Central memory CD8-positive, alpha-beta T cell (primary cell): ENCODE measurements around the gene CFAP61.
A peak's percentile ranks its signal among the peaks of the same experiment; 100 is the strongest.

ENCODE experiments used
- ATAC-seq: fragments of 150-1000 bp; cut with Tn5 transposase; replicated peaks from 2 replicates; pipeline ENCODE4 v1.10.0; 2022; ENCODE audit warnings: mild to moderate bottlenecking, moderate FRiP score, moderate number of reproducible peaks; ENCODE audit not compliant: poor library complexity, severe bottlenecking; ENCODE audit errors: extremely low read depth
- DNase-seq, 2 donors: peaks; one replicate each; pipeline ENCODE4 v3.0.0; 2021; ENCODE audit warnings: low spot score in 2 of 2
- H3K27ac Mint-ChIP-seq: one replicate; pipeline ENCODE4 v1.8.0; 2022; ENCODE audit warnings: low read depth, mild to moderate bottlenecking, moderate library complexity, mixed read lengths
- H3K27me3 Mint-ChIP-seq: one replicate; pipeline ENCODE4 v1.8.0; 2022; ENCODE audit warnings: mixed read lengths
- H3K36me3 Mint-ChIP-seq: one replicate; pipeline ENCODE4 v1.8.0; 2022; ENCODE audit warnings: mild to moderate bottlenecking, moderate library complexity, mixed read lengths; ENCODE audit not compliant: insufficient read depth
- H3K4me1 Mint-ChIP-seq: one replicate; pipeline ENCODE4 v1.8.0; 2022; ENCODE audit warnings: mixed read lengths
- H3K4me3 Mint-ChIP-seq: one replicate; pipeline ENCODE4 v1.8.0; 2022; ENCODE audit warnings: mild to moderate bottlenecking, moderate library complexity, mixed read lengths
- H3K9me3 Mint-ChIP-seq: one replicate; pipeline ENCODE4 v1.8.0; 2022; ENCODE audit warnings: mixed read lengths

The CFAP61 gene

DNA sequence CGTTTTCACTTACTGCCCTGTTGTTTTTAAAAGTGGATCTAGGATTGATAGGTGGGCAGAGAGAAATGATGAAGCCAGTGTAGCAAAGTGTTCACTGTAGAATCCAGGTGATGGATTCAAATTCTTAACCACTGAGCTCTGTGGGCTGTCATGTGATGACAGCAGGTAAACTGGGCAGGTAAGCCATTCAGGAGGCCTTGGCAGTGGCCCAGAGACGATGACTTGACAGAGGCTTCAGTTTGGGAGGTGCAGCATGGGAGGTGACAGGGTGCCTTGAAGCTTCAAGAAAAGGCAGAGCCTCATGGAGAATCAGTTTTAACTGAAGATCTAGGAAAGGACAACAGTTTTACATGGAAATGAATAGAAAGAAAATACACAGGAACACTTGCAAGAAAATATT, 33.2 kb upstream of the CFAP61 start:
- Mint-ChIP-seq H3K9me3 (no peaks in the 10 kb centered on the region), H3K4me1 (peaks cover 51% of the 10 kb centered on the region), H3K27ac (peak overlapping the region; percentile 97), H3K27me3 (no peaks in the 10 kb centered on the region), H3K4me3 (peak overlapping the region; percentile 90), H3K36me3 (peaks cover 19% of the 10 kb centered on the region)
- ATAC-seq (no peak), DNase-seq (no peak)

DNA sequence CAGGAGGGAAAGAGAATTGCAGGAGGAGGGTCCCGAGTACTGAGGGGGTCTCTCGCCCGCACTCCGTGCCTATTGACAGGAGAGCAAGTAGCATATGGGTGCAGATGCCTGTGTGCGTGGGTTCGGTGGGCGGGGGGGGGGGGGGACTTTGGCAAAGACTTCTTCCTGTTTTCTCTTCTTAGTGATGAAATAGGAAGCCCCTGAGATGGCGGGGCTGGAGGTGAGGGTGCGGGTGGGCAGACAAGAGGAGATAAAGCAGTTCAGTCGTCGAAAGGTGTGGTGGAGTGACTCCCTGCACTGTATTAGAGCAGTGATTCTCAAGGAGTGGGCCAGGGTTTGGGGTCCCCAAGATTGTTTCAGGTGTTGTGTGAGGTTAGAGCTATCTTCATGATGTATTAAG, 31.4 kb upstream of the CFAP61 start:
- no peaks in the 10 kb centered on the region for H3K9me3 Mint-ChIP-seq
- no peak for ATAC-seq
- H3K27me3 Mint-ChIP-seq = no peaks in the 10 kb centered on the region
- peak overlapping the region; percentile 44 for H3K27ac Mint-ChIP-seq
- H3K36me3 Mint-ChIP-seq = peaks cover 19% of the 10 kb centered on the region
- peaks cover 64% of the 10 kb centered on the region for H3K4me1 Mint-ChIP-seq
- no peak for DNase-seq
- H3K4me3 Mint-ChIP-seq = peak overlapping the region; percentile 4

DNA sequence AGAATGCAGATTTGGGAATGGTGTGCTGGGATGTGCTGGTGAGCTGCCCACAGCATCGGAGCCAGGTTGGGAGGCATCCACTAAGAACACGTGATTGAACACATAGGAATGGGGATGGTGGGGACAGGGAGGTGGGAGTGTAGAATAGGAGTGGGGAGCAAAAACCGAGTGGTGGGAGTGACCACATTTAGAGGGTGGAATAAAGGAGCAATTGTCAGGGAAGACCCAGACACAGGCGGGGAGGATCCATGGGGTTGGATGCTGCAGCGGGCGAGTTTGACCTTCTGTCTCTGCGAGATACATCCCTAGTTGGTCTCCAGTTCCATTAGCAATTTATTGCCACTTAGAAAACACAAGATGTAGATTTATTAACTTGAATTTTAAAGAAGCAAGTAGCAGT, 30.5 kb upstream of the CFAP61 start:
- H3K27me3 Mint-ChIP-seq = no peaks in the 10 kb centered on the region
- no peak for DNase-seq
- ATAC-seq = no peak
- H3K27ac Mint-ChIP-seq = peak overlapping the region; percentile 44
- peaks cover 21% of the 10 kb centered on the region for H3K36me3 Mint-ChIP-seq
- no peak overlapping the region for H3K4me3 Mint-ChIP-seq
- H3K4me1 Mint-ChIP-seq = peaks cover 62% of the 10 kb centered on the region
- H3K9me3 Mint-ChIP-seq = no peaks in the 10 kb centered on the region

DNA sequence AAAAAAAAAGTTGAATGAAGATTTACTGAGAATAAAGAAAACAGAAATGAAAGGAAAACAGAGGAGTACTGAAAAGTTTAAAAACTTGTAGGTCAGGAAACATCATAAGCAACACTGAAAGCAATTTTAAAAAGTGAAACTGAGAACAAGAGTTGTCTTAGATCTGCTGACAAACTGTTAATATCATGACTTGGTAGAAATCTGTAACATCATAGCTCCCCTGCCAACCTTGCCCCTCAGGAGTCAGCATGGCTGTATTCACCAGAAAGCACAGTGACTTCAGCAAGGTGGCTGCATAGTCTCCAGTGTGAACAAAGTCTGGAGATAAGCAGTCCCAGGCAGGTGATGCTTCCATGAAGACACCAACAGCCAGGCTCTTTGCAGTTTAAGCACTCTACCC, 29.8 kb upstream of the CFAP61 start:
- H3K36me3 Mint-ChIP-seq = peaks cover 19% of the 10 kb centered on the region
- DNase-seq (no peak), ATAC-seq (no peak)
- no peak overlapping the region for H3K27ac Mint-ChIP-seq
- peaks cover 58% of the 10 kb centered on the region for H3K4me1 Mint-ChIP-seq
- H3K27me3 Mint-ChIP-seq = no peaks in the 10 kb centered on the region
- no peaks in the 10 kb centered on the region for H3K9me3 Mint-ChIP-seq
- H3K4me3 Mint-ChIP-seq = no peak overlapping the region

DNA sequence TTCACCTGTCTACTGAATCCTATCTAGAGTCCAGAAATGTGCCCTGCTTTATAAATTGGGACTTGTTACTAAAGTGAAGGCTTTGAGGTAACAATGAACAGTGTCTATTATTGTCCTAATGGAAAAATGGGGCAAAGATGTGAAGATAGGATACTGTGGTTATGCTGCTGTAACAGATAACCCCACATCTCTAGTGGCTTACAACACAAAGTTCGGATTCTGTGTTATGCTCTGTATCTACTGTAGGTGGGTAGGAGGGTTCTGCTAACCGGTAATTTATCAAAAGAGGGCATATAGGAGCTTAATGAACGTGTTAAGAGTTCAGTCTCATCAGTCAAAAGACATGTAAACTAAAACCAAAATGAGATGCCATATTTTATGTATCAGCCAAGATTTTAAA, 28.9 kb upstream of the CFAP61 start:
- no peaks in the 10 kb centered on the region for H3K9me3 Mint-ChIP-seq
- peaks cover 19% of the 10 kb centered on the region for H3K36me3 Mint-ChIP-seq

DNA sequence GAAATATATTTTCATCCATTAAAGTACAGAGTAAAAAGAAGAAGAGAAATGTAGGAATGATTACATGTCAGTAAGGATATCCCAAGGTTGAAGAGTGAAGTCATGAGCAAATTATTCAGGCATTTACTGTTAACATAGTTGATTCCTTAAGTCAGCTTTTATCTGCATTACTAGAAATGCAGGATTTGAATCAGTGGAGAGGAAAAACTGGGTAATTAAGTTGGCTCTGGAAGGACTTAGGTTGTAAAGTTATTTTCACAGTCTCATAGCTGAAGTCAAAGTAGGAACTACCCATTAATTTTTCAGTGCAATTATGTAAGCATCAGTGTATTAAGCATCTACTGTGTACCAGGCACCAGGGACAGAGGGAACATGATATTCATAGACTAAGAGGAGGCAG, 27.4 kb upstream of the CFAP61 start:
- Mint-ChIP-seq H3K4me3 (no peak overlapping the region), H3K27ac (peak overlapping the region; percentile 64), H3K36me3 (peaks cover 15% of the 10 kb centered on the region), H3K4me1 (peaks cover 39% of the 10 kb centered on the region), H3K27me3 (no peaks in the 10 kb centered on the region), H3K9me3 (no peaks in the 10 kb centered on the region)
- ATAC-seq = no peak
- DNase-seq = no peak

More for the DNA sequence above, 28.9 kb upstream of the CFAP61 start:
- ATAC-seq (no peak), DNase-seq (no peak)
- H3K4me1 Mint-ChIP-seq = peaks cover 50% of the 10 kb centered on the region
- no peaks in the 10 kb centered on the region for H3K27me3 Mint-ChIP-seq
- H3K4me3 Mint-ChIP-seq = no peak overlapping the region
- no peak overlapping the region for H3K27ac Mint-ChIP-seq

DNA sequence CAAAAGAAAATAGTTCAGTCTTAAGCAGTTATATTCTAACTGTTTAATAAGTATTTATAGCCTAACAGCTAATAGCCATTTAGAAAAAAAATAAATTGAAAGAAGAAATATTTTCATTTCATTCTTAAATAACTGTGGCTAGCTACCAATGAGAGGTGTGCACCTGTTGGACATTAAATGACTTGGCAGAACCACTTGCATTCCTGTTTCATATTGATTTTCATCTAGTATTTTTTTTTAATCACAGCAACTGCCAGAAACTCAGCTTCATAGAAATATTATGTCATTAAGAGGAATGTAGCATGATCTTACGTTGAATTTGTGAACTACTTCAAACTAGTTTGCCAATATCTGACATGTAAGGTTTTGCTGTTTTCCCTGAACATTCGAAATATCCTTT, 25.0 kb upstream of the CFAP61 start:
- ATAC-seq (no peak), DNase-seq (no peak)
- no peaks in the 10 kb centered on the region for H3K9me3 Mint-ChIP-seq
- no peaks in the 10 kb centered on the region for H3K27me3 Mint-ChIP-seq
- no peak overlapping the region for H3K27ac Mint-ChIP-seq
- H3K36me3 Mint-ChIP-seq = peaks cover 19% of the 10 kb centered on the region
- no peak overlapping the region for H3K4me3 Mint-ChIP-seq
- peaks cover 17% of the 10 kb centered on the region for H3K4me1 Mint-ChIP-seq

DNA sequence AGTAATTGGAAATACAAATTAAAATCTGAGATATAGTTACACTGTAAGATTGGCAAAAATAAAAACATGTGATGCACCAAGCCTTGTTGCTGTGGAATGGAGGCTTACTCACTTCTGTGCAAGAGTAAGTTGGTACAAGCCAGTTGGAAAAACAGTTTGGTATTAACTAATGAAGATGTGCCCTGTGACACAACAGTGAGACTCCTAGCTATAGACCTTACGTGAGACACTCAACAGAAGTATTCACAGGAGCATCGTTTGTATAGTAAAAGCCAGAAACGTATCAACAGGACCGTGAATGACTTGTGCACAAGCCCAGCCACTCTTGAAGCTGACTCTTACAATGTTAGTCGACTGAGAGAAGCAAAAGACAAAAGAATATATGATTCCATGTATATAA, 20.5 kb upstream of the CFAP61 start:
- no peak overlapping the region for H3K27ac Mint-ChIP-seq

DNA sequence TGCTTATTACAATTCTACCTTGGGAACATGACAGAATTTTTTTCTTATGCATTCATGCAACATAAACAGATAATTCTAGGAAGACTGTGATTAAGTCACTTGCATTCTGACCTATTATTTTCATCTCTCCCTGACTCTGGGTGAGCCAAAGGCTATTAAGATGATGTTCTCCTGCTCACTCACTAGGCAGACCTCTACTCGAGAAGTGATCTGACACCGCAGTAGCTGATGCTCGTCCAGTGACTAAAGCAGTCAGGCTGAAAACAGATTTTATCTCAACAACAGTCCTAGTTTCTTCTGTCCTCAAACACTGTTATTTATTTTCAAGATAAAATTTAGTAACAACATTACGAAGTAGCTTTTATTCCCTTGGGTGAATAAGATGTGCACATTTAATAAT, 17.8 kb upstream of the CFAP61 start:
- H3K36me3 Mint-ChIP-seq = peaks cover 65% of the 10 kb centered on the region
- peaks cover 8% of the 10 kb centered on the region for H3K4me1 Mint-ChIP-seq
- H3K27ac Mint-ChIP-seq = no peak overlapping the region
- H3K4me3 Mint-ChIP-seq = no peak overlapping the region
- DNase-seq = no peak
- no peaks in the 10 kb centered on the region for H3K27me3 Mint-ChIP-seq
- H3K9me3 Mint-ChIP-seq = no peaks in the 10 kb centered on the region
- ATAC-seq = no peak

More for the DNA sequence above, 20.5 kb upstream of the CFAP61 start:
- peaks cover 45% of the 10 kb centered on the region for H3K36me3 Mint-ChIP-seq
- DNase-seq = no peak
- peaks cover 2% of the 10 kb centered on the region for H3K4me1 Mint-ChIP-seq
- no peak overlapping the region for H3K4me3 Mint-ChIP-seq
- no peaks in the 10 kb centered on the region for H3K27me3 Mint-ChIP-seq
- no peaks in the 10 kb centered on the region for H3K9me3 Mint-ChIP-seq
- no peak for ATAC-seq

DNA sequence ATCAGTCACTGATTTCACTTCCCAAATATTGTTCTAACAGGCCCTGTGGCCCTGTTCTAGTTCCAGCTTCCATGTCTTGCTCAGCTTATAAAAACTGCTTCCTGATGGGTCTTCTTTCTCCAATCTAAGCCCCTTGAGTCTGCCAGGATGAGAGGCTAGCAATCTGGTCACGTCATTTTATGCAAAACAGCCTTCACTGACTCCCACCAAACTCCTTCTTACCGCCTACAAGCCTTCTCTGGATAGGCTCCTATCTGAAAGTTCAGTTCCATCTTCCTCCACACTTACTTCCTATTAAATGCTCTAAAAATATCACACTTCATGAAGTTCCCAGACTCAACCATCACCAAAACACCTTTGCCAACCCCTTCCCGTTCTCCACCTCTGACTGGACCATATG, 15.6 kb upstream of the CFAP61 start:
- Mint-ChIP-seq H3K9me3 (no peaks in the 10 kb centered on the region), H3K36me3 (peaks cover 74% of the 10 kb centered on the region), H3K27me3 (no peaks in the 10 kb centered on the region), H3K4me1 (peaks cover 8% of the 10 kb centered on the region), H3K4me3 (no peak overlapping the region), H3K27ac (no peak overlapping the region)
- no peak for ATAC-seq
- no peak for DNase-seq

DNA sequence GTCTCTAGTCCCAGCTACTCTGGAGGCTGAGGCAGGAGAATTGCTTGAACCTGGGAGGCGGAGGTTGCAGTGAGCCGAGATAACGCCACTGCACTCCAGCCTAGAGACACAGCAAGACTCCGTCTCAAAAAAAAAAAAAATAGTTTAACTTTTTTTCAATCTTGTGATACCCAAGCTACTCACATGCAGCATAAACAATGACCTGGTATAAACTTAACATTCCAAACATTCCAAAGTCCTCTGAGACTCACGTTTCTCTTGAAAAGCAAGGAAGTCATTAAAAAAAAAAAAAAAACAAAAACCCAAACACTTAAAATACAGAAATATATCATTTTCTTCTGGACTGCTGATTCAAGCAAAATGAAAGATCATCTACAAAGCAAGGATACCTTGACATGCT, 14.4 kb upstream of the CFAP61 start:
- Mint-ChIP-seq H3K27me3 (no peaks in the 10 kb centered on the region), H3K36me3 (peaks cover 82% of the 10 kb centered on the region), H3K4me3 (no peak overlapping the region), H3K4me1 (peaks cover 8% of the 10 kb centered on the region), H3K9me3 (no peaks in the 10 kb centered on the region), H3K27ac (no peak overlapping the region)
- no peak for DNase-seq
- no peak for ATAC-seq

DNA sequence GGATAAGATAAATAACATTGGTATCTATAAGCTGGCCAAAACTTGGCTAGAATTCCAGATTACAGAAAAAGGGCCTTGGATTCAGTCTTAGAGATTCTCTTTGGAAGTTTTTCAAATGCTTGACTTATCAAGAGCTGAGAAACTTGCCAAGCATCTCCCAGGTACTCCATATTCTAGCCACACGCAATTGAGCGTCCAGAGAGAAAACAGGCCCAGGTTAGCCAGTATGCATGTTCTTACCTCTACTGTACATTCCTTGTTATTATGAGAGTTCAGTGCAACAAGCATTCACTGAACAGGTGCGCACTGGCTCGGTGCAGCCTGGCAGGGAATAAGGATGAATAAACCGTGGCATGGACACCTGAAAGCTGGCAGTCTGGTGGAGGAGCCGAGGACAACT, 13.7 kb upstream of the CFAP61 start:
- H3K27ac Mint-ChIP-seq = no peak overlapping the region
- DNase-seq = no peak

DNA sequence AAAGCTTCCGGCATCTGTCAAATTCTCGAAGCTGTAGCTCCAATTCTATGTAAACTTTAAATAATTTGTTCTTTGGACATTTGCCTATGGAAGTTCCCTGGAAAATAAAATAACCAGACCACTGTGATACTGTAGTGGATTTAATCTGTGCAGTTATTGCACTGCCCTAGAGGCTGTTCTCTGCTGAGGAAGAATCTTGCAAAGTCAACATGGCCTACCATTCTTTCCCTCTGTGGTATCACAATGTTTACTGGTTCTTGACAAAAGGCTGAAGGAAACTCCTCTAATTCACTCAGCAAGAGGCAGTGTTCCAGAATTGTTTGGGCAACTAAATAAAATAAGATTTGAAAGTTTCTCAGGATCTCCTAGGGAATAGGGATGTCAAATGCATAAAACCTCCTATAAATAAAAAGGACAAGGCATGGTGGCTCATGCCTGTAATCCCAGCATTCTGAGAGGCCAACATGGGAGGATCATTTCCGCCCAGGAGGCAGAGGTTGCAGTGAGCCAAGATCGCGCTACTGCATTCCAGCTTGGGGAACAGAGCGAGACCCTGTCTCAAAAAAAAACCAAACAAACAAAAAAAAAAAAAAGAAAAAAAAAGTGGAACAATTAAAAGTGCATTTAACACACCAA, 12.5 kb upstream of the CFAP61 start:
- H3K36me3 Mint-ChIP-seq = peaks cover 87% of the 10 kb centered on the region
- ATAC-seq = no peak
- H3K9me3 Mint-ChIP-seq = no peaks in the 10 kb centered on the region
- no peak overlapping the region for H3K27ac Mint-ChIP-seq
- H3K27me3 Mint-ChIP-seq = no peaks in the 10 kb centered on the region
- peaks cover 14% of the 10 kb centered on the region for H3K4me1 Mint-ChIP-seq
- no peak for DNase-seq
- H3K4me3 Mint-ChIP-seq = no peak overlapping the region

More for the DNA sequence above, 13.7 kb upstream of the CFAP61 start:
- Mint-ChIP-seq H3K27me3 (no peaks in the 10 kb centered on the region), H3K4me3 (no peak overlapping the region), H3K9me3 (no peaks in the 10 kb centered on the region), H3K4me1 (peaks cover 8% of the 10 kb centered on the region), H3K36me3 (peaks cover 85% of the 10 kb centered on the region)
- no peak for ATAC-seq

DNA sequence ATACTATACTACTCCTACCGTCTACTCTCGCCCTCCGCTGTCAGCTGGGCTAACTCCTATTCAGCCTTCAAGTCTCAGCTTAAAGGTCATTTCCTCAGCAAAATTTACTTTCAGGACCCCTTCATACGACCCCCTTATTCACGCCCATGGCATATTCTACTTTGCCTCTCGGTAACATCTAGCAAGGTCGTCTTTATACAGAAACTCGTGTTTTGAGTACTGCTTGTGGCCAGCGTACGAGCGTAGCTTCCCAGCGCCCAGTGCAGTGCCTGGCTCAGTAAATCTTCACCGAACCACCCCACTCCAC, 612 bp upstream of the CFAP61 start:
- DNase-seq (no peak), ATAC-seq (peak; percentile 24)
- H3K4me3 Mint-ChIP-seq = peak overlapping the region; percentile 99
- peaks cover 41% of the 10 kb centered on the region for H3K36me3 Mint-ChIP-seq
- H3K27me3 Mint-ChIP-seq = no peaks in the 10 kb centered on the region
- H3K9me3 Mint-ChIP-seq = no peaks in the 10 kb centered on the region
- H3K4me1 Mint-ChIP-seq = peaks cover 30% of the 10 kb centered on the region
- H3K27ac Mint-ChIP-seq = peak overlapping the region; percentile 99
